Testis (tissue), 3 donors: ENCODE results near the gene PNMA1. TPM values are rescaled to one million over a fixed set of nuclear protein-coding genes. Genes with fewer than 3 reads are reported as not detected.

Experiments used
- DNase-seq: peaks from one replicate; pipeline ENCODE4 v3.0.0-alpha.2; 2019
- H3K27ac ChIP-seq, 2 donors: fragments of 200-600 bp; sonication (generic); one replicate each; pipeline ENCODE4 v1.5.1; 2019
- H3K27me3 ChIP-seq: fragments of 200-600 bp; sonication (generic); one replicate; pipeline ENCODE4 v1.5.1; 2019
- H3K36me3 ChIP-seq: fragments of 200-600 bp; sonication (generic); one replicate; pipeline ENCODE4 v1.5.1; 2017; ENCODE audit warnings: low read depth; ENCODE audit errors: missing control alignments
- H3K4me1 ChIP-seq: fragments of 200-600 bp; sonication (generic); one replicate; pipeline ENCODE4 v1.5.1; 2019
- H3K4me3 ChIP-seq, 2 donors: fragments of 200-600 bp; sonication (generic); one replicate each; pipeline ENCODE4 v1.5.1; 2017 to 2019
- H3K9me3 ChIP-seq: fragments of 200-600 bp; sonication (generic); one replicate; pipeline ENCODE4 v1.5.1; 2017
- POLR2A ChIP-seq: fragments of 450-650 bp; IDR thresholded peaks from one replicate; pipeline ENCODE4 v1.6.1; 2017; ENCODE audit warnings: antibody characterized with exemption, mild to moderate bottlenecking, moderate library complexity
- WGBS, 2 donors: methylation state at CpG; one replicate each; pipeline ENCODE4 v1.1.5; 2018; 5-methylcytosine and 5-hydroxymethylcytosine counted together
- intact Hi-C: fragments of 100-400 bp; cut with DNase I; formaldehyde crosslinking; loops from one replicate; pipeline ENCODE4 v1.15.1; 2023; ENCODE audit warnings: low total_unique reads
- polyA plus RNA-seq: library from polyadenylated mRNA; stranded (reverse); fragments of 350-450 nt; fragmentation: Illumina TruSeq; extraction: RNeasy Lipid Tissue Mini Kit (QIAGEN cat#74804); gene quantifications from one replicate; pipeline ENCODE4 v1.2.3, GENCODE V29; 2014; ENCODE audit warnings: low read depth, low replicate concordance; ENCODE audit not compliant: insufficient read depth
- total RNA-seq, 2 donors: library from RNA; depleted of rRNA; stranded (reverse); fragments of >200 nt; gene quantifications; one replicate each; pipeline ENCODE4 v1.2.3, GENCODE V29; 2016
- TF ChIP-seq, protein P1 (sequence below), 3 experiments: fragments of 450-650 bp in 2 of 3; fragments of 200-600 bp in 1 of 3; sonication (generic) in 1 of 3; IDR thresholded peaks; one replicate each; pipeline ENCODE4 v1.5.1; 2016 to 2019; ENCODE audit warnings: antibody characterized with exemption in 3 of 3, mild to moderate bottlenecking in 2 of 3, moderate library complexity in 1 of 3

Gene PNMA1
- total and polyA plus RNA-seq, 3 donors from 2014 or later = 74.8 to 184 (median 85.6) TPM

GRCh38 chr14:73713206-73713802, 880 bp downstream of the PNMA1 start:
- Histone ChIP-seq H3K27me3 (no peaks in the 10 kb centered on the region), H3K27ac (peak overlapping the region; percentile 92 to 98), H3K36me3 (no peaks in the 10 kb centered on the region), H3K4me1 (peaks cover 13% of the 10 kb centered on the region), H3K4me3 (peak overlapping the region; percentile 85 to 96), H3K9me3 (no peaks in the 10 kb centered on the region)
- WGBS, 2 donors = 0 to 1% methylated on average over 21 of the region's 21 CpGs
- intact Hi-C loops = no loop called here
- no peak for DNase-seq
- TF ChIP-seq, protein P1, sequence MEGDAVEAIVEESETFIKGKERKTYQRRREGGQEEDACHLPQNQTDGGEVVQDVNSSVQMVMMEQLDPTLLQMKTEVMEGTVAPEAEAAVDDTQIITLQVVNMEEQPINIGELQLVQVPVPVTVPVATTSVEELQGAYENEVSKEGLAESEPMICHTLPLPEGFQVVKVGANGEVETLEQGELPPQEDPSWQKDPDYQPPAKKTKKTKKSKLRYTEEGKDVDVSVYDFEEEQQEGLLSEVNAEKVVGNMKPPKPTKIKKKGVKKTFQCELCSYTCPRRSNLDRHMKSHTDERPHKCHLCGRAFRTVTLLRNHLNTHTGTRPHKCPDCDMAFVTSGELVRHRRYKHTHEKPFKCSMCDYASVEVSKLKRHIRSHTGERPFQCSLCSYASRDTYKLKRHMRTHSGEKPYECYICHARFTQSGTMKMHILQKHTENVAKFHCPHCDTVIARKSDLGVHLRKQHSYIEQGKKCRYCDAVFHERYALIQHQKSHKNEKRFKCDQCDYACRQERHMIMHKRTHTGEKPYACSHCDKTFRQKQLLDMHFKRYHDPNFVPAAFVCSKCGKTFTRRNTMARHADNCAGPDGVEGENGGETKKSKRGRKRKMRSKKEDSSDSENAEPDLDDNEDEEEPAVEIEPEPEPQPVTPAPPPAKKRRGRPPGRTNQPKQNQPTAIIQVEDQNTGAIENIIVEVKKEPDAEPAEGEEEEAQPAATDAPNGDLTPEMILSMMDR (IDR thresholded peaks at IDR 0.05) = no peak
- no peak for TF ChIP-seq POLR2A

- H3K4me1 ChIP-seq = peaks cover 8% of the 10 kb centered on the region
- WGBS, 2 donors = 1 to 5% methylated on average over 17 to 20 of the region's 20 CpGs
- no peak for TF ChIP-seq POLR2A
- TF ChIP-seq, protein P1 (IDR thresholded peaks at IDR 0.05) = no peak
- no peaks in the 10 kb centered on the region for H3K27me3 ChIP-seq
- H3K27ac ChIP-seq = peak overlapping the region; percentile 92 to 98
- no peaks in the 10 kb centered on the region for H3K9me3 ChIP-seq
- peak overlapping the region; percentile 85 to 96 for H3K4me3 ChIP-seq
- intact Hi-C loops = no loop called here
- DNase-seq = peak; percentile 48
- H3K36me3 ChIP-seq = no peaks in the 10 kb centered on the region
These were observed 1.5 kb downstream of the PNMA1 start for GRCh38 chr14:73712540-73713180.

DNA sequence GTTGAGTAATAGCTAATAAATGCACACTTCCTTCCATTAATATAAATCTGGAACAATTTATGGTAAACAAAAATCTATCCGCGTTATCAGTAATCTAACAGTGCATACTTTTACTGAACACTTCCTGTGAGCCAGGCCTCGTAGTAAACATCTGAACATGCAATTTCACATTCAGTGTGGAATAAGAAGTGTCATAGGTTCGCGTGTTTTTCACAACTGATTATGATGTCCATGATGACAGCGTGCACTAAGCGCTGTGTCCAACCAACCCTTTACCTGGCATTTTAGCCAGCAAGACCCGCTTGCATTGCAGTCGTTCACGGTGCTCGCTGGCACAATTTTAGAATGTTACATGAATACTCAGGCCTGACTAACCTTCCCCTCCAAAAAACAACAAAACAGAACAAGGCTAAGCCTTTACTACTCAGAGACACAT, 2.1 kb downstream of the PNMA1 start:
- H3K27me3 ChIP-seq = no peaks in the 10 kb centered on the region
- TF ChIP-seq, protein P1 (IDR thresholded peaks at IDR 0.05) = no peak
- TF ChIP-seq POLR2A = no peak
- peak overlapping the region; percentile 85 to 96 for H3K4me3 ChIP-seq
- WGBS, 2 donors = 4 to 13% methylated on average over 11 of the region's 11 CpGs
- H3K36me3 ChIP-seq = no peaks in the 10 kb centered on the region
- no peak for DNase-seq
- H3K4me1 ChIP-seq = peaks cover 3% of the 10 kb centered on the region
- intact Hi-C loops = no loop called here
- no peaks in the 10 kb centered on the region for H3K9me3 ChIP-seq
- peak overlapping the region; percentile 92 to 98 for H3K27ac ChIP-seq

GRCh38 chr14:73710737-73711136, 3.4 kb downstream of the PNMA1 start:
- no peaks in the 10 kb centered on the region for H3K4me1 ChIP-seq
- intact Hi-C loops = no loop called here

More at GRCh38 chr14:73710737-73711136, 3.4 kb downstream of the PNMA1 start:
- TF ChIP-seq, protein P1 (IDR thresholded peaks at IDR 0.05) = no peak
- no peak for TF ChIP-seq POLR2A
- no peak for DNase-seq
- Histone ChIP-seq H3K36me3 (no peaks in the 10 kb centered on the region), H3K27me3 (no peaks in the 10 kb centered on the region), H3K9me3 (no peaks in the 10 kb centered on the region), H3K27ac (no peak overlapping the region), H3K4me3 (no peak overlapping the region)
- 56 to 74% methylated on average over 5 of the region's 5 CpGs for WGBS, 2 donors
